IMR-90 (cell line): ENCODE measurements around the gene TRPC4AP. TPM values are rescaled to one million over a fixed set of nuclear protein-coding genes. Genes with fewer than 3 reads are reported as not detected.

Experiments
- ATAC-seq: fragments of 200-7000 bp; cut with Tn5 transposase; 2 replicates; pipeline ENCODE4 v1.9.1; 2020; ENCODE audit warnings: low read depth, mild to moderate bottlenecking, moderate library complexity
- BruUV-seq: library from RNA; stranded (reverse); fragments of 400-500 nt; replicated peaks from 2 replicates; lab custom pipeline; 2021; lab: Mats Ljungman, UMichigan
- CTCF ChIA-PET: fragments of 300-600 bp; formaldehyde crosslinking; extraction: SDS; loops from one replicate; lab custom pipeline; 2021; ENCODE audit warnings: antibody characterized with exemption; lab: Yijun Ruan, JAX
- POLR2A ChIA-PET: fragments of 300-600 bp; sonication (Branson Sonifier 250); formaldehyde crosslinking; loops from one replicate; lab custom pipeline; 2022; ENCODE audit warnings: antibody characterized with exemption; ENCODE audit not compliant: unreplicated experiment; lab: Charles Lee
- DNase-seq: peaks from one replicate; pipeline ENCODE4 v3.0.0; 2013
- H2AFZ ChIP-seq: replicated peaks from 2 replicates; pipeline ENCODE3; 2013; ENCODE audit warnings: low read length, mild to moderate bottlenecking; ENCODE audit not compliant: poor library complexity
- H2AK5ac ChIP-seq: 2 replicates; pipeline ENCODE4 v1.6.1; 2013; ENCODE audit warnings: low read depth, low read length, inconsistent platforms
- H2AK9ac ChIP-seq: replicated peaks from 2 replicates; pipeline ENCODE3; 2013; ENCODE audit warnings: mild to moderate bottlenecking, low read depth, low read length, moderate library complexity; ENCODE audit not compliant: poor library complexity
- H2BK120ac ChIP-seq: 2 replicates; pipeline ENCODE4 v1.6.1; 2013; ENCODE audit warnings: low read depth, low read length, inconsistent platforms
- H2BK15ac ChIP-seq: 3 replicates; pipeline ENCODE4 v1.6.1; 2013; ENCODE audit warnings: low read depth, low read length, inconsistent platforms
- H2BK20ac ChIP-seq: 2 replicates; pipeline ENCODE4 v1.6.1; 2013; ENCODE audit warnings: low read depth, mild to moderate bottlenecking, inconsistent platforms, low read length, moderate library complexity
- H2BK5ac ChIP-seq: 2 replicates; pipeline ENCODE4 v1.6.1; 2013; ENCODE audit warnings: mild to moderate bottlenecking, low read depth, low read length, inconsistent platforms; ENCODE audit not compliant: poor library complexity, severe bottlenecking
- H3K14ac ChIP-seq: replicated peaks from 2 replicates; pipeline ENCODE4 v1.6.1; 2013; ENCODE audit warnings: low read depth, low read length, inconsistent platforms
- H3K18ac ChIP-seq: 2 replicates; pipeline ENCODE4 v1.6.1; 2013; ENCODE audit warnings: low read depth, low read length, control low read depth
- H3K23ac ChIP-seq: 2 replicates; pipeline ENCODE4 v1.6.1; 2013; ENCODE audit warnings: low read depth, low read length, inconsistent platforms
- H3K27ac ChIP-seq: 2 replicates; pipeline ENCODE4 v1.5.1; 2013; ENCODE audit warnings: mild to moderate bottlenecking, control low read depth, low read length; ENCODE audit not compliant: insufficient read depth
- H3K27me3 ChIP-seq: 2 replicates; pipeline ENCODE4 v1.6.1; 2013; ENCODE audit warnings: low read length; ENCODE audit not compliant: control insufficient read depth, insufficient read depth
- H3K36me3 ChIP-seq: 2 replicates; pipeline ENCODE4 v1.6.1; 2013; ENCODE audit warnings: low read length, mixed read lengths; ENCODE audit not compliant: control insufficient read depth, insufficient read depth
- H3K4ac ChIP-seq: 2 replicates; pipeline ENCODE4 v1.6.1; 2013; ENCODE audit warnings: low read depth, low read length, inconsistent platforms
- H3K4me1 ChIP-seq: 2 replicates; pipeline ENCODE4 v1.6.1; 2013; ENCODE audit warnings: low read length, mixed read lengths; ENCODE audit not compliant: control insufficient read depth, insufficient read depth
- H3K4me2 ChIP-seq: 2 replicates; pipeline ENCODE4 v1.6.1; 2013; ENCODE audit warnings: low read depth, mild to moderate bottlenecking, control low read depth, low read length, moderate library complexity
- H3K4me3 ChIP-seq: 2 replicates; pipeline ENCODE4 v1.5.1; 2013; ENCODE audit warnings: low read depth, mild to moderate bottlenecking, control low read depth, low read length, moderate library complexity; ENCODE audit not compliant: insufficient read depth
- H3K56ac ChIP-seq: 2 replicates; pipeline ENCODE4 v1.6.1; 2013; ENCODE audit warnings: low read length, inconsistent platforms; ENCODE audit not compliant: insufficient read depth; ENCODE audit errors: extremely low read depth
- H3K79me1 ChIP-seq, 2 experiments: 2 replicates each; pipeline ENCODE4 v1.6.1; 2013; ENCODE audit warnings: low read length in 2 of 2, inconsistent platforms in 1 of 2, low read depth in 1 of 2
- H3K9ac ChIP-seq: 2 replicates; pipeline ENCODE4 v1.6.1; 2013; ENCODE audit warnings: low read depth, low read length, control low read depth
- H3K9me1 ChIP-seq: 2 replicates; pipeline ENCODE4 v1.6.1; 2013; ENCODE audit warnings: low read length, inconsistent platforms; ENCODE audit not compliant: insufficient read depth
- H3K9me3 ChIP-seq: 2 replicates; pipeline ENCODE4 v1.6.1; 2013; ENCODE audit warnings: low read length; ENCODE audit not compliant: control insufficient read depth, insufficient read depth
- H4K20me1 ChIP-seq: 2 replicates; pipeline ENCODE4 v1.6.1; 2013; ENCODE audit warnings: low read length, inconsistent platforms; ENCODE audit not compliant: insufficient read depth
- H4K5ac ChIP-seq: 2 replicates; pipeline ENCODE4 v1.6.1; 2013; ENCODE audit warnings: mild to moderate bottlenecking, low read depth, low read length, control low read depth
- H4K8ac ChIP-seq, 2 experiments: 2 replicates each; pipeline ENCODE4 v1.6.1; 2013; ENCODE audit warnings: low read depth in 2 of 2, low read length in 2 of 2, control low read depth in 1 of 2, inconsistent platforms in 1 of 2
- H4K91ac ChIP-seq: 2 replicates; pipeline ENCODE4 v1.6.1; 2013; ENCODE audit warnings: low read depth, low read length, inconsistent platforms; ENCODE audit not compliant: insufficient read depth
- BHLHE40 ChIP-seq: fragments of 150-350 bp; IDR thresholded peaks from 2 replicates; pipeline ENCODE4 v1.6.1; 2016; ENCODE audit warnings: mild to moderate bottlenecking, low read depth, low read length
- CEBPB ChIP-seq: IDR thresholded peaks from 2 replicates; pipeline ENCODE4 v1.6.1; 2012; ENCODE audit warnings: low read depth, low read length, improper control_type of control experiment
- CHD1 ChIP-seq: IDR thresholded peaks from 2 replicates; pipeline ENCODE4 v1.6.1; 2012; ENCODE audit warnings: low read depth, low read length, improper control_type of control experiment
- FOS ChIP-seq: fragments of 150-350 bp; IDR thresholded peaks from 2 replicates; pipeline ENCODE4 v1.6.1; 2016; ENCODE audit warnings: low read depth, low read length
- MAFK ChIP-seq: IDR thresholded peaks from 2 replicates; pipeline ENCODE4 v1.6.1; 2012; ENCODE audit warnings: low read depth, low read length, improper control_type of control experiment
- MAZ ChIP-seq: IDR thresholded peaks from 2 replicates; pipeline ENCODE4 v1.6.1; 2012; ENCODE audit warnings: low read depth, mild to moderate bottlenecking, low read length, improper control_type of control experiment, moderate library complexity, borderline replicate concordance
- MXI1 ChIP-seq: IDR thresholded peaks from 2 replicates; pipeline ENCODE4 v1.6.1; 2012; ENCODE audit warnings: low read depth, mild to moderate bottlenecking, low read length, moderate library complexity, borderline replicate concordance
- NFE2L2 ChIP-seq: fragments of 150-350 bp; IDR thresholded peaks from 2 replicates; pipeline ENCODE4 v1.6.1; 2016; ENCODE audit warnings: low read depth, mild to moderate bottlenecking, low read length
- POLR2A ChIP-seq: IDR thresholded peaks from 2 replicates; pipeline ENCODE4 v1.6.1; 2012; ENCODE audit warnings: mild to moderate bottlenecking, low read depth, low read length
- RAD21 ChIP-seq: IDR thresholded peaks from 2 replicates; pipeline ENCODE4 v1.6.1; 2012; ENCODE audit warnings: low read length, improper control_type of control experiment
- RCOR1 ChIP-seq: IDR thresholded peaks from 2 replicates; pipeline ENCODE4 v1.6.1; 2012; ENCODE audit warnings: mild to moderate bottlenecking, low read length, improper control_type of control experiment; ENCODE audit not compliant: insufficient replicate concordance
- RFX5 ChIP-seq: IDR thresholded peaks from 2 replicates; pipeline ENCODE4 v1.8.0; 2012; ENCODE audit warnings: low read depth, mild to moderate bottlenecking, low read length, moderate library complexity
- SMC3 ChIP-seq: fragments of 150-350 bp; IDR thresholded peaks from 2 replicates; pipeline ENCODE4 v1.6.1; 2016; ENCODE audit warnings: low read depth, mild to moderate bottlenecking, antibody characterized with exemption, low read length, moderate library complexity
- WGBS, 2 experiments: methylation state at CpG; one replicate each; pipeline versions ENCODE4 v1.1.5 to v1.1.7; 2013; ENCODE audit warnings: missing lambda C conversion rate in 2 of 2; ENCODE audit not compliant: insufficient read length in 1 of 2; ENCODE audit errors: extremely low coverage in 2 of 2; 5-methylcytosine and 5-hydroxymethylcytosine counted together
- dilution Hi-C: fragments of 300-500 bp; cut with HindIII; formaldehyde crosslinking; loops from one replicate; pipeline ENCODE4 v1.14.3; 2018; ENCODE audit warnings: low sequenced_read_pairs; ENCODE audit not compliant: unreplicated experiment
- in situ Hi-C: fragments of 300-500 bp; cut with MboI; formaldehyde crosslinking; loops from 3 replicates; pipeline ENCODE4 v1.14.3; 2019; ENCODE audit warnings: low sequenced_read_pairs, inconsistent platforms, mixed read lengths
- intact Hi-C: fragments of 100-400 bp; cut with micrococcal nuclease; formaldehyde crosslinking; loops from 2 replicates; pipeline ENCODE4 v1.10.0; 2022
- polyA plus RNA-seq, 3 experiments: library from polyadenylated mRNA; depleted of rRNA; stranded (reverse); fragments of >200 nt; gene quantifications; 2 replicates each; pipeline ENCODE4 v1.2.3, GENCODE V29; 2012; ENCODE audit warnings: low replicate concordance in 1 of 3
- total RNA-seq: library from RNA; depleted of rRNA; stranded (reverse); fragments of >200 nt; gene quantifications from 2 replicates; pipeline ENCODE4 v1.2.3, GENCODE V29; 2012
- TF ChIP-seq, protein P1 (sequence below): fragments of 150-350 bp; IDR thresholded peaks from 2 replicates; pipeline ENCODE4 v1.6.1; 2017; ENCODE audit warnings: mild to moderate bottlenecking, antibody characterized with exemption, low read length, low read depth
- TF ChIP-seq, protein P2 (sequence below): fragments of 150-350 bp; IDR thresholded peaks from 2 replicates; pipeline ENCODE4 v1.6.1; 2016; ENCODE audit warnings: low read depth, mild to moderate bottlenecking, low read length, moderate library complexity, borderline replicate concordance
- TF ChIP-seq, protein P3 (sequence below): conservative IDR thresholded peaks from 2 replicates; pipeline ENCODE4 v1.5.1; 2012; ENCODE audit warnings: mild to moderate bottlenecking, low read depth, low read length, improper control_type of control experiment

The TRPC4AP gene
- total and polyA plus RNA-seq, 2 of the 4 experiments (the other 2 are of a cell fraction), result 41.0 to 81.0 TPM

DNA sequence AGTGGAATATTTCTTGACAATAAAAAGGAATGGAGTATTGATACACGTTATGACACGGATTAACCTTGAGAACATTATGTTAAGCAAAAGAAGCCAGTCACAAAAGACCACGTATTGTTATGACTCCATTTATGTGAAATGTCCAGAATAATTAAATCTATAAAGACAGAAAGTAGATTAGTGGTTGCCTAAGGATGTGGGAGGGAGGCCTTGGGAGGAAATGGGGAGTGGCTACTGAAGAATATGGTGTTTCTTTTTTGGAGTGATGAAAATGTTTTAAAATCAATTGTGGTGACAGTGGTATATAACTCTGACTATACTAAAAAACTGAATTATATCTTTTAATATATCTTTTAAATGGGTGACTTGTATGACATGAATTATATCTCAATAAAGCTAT lies 30.1 kb downstream of the TRPC4AP start:
- no peak overlapping the region for H2BK5ac ChIP-seq
- H3K18ac ChIP-seq, result no peak overlapping the region
- peaks cover 13% of the 10 kb centered on the region for H3K9me1 ChIP-seq
- no peak overlapping the region for H3K23ac ChIP-seq
- no peak overlapping the region for H2AFZ ChIP-seq
- H3K56ac ChIP-seq, result no peak overlapping the region
- ChIA-PET CTCF (interaction anchor here (0.6 kb wide), 1 partner anchor 160 kb away, joined by 3 read pairs; no protein-coding TSS in a partner anchor), POLR2A (no interaction called here)
- H3K4me2 ChIP-seq, result no peak overlapping the region
- H2AK5ac ChIP-seq, result no peak overlapping the region
- ATAC-seq (no peak), DNase-seq (no peak)
- H4K5ac ChIP-seq, result no peak overlapping the region
- no peak overlapping the region for H3K27ac ChIP-seq
- H3K4me3 ChIP-seq, result no peak overlapping the region
- no peak overlapping the region for H2BK120ac ChIP-seq
- BruUV-seq, result no TSS peak
- WGBS, 2 experiments, result no CpG with 5 or more reads among the region's 3 CpGs
- no peak overlapping the region for H3K14ac ChIP-seq
- intact Hi-C loops, result no loop called here
- peaks cover 84% of the 10 kb centered on the region for H4K20me1 ChIP-seq
- H3K79me1 ChIP-seq, result peaks cover 22 to 73% of the 10 kb centered on the region in 2 experiments
- no peak for TF ChIP-seq SMC3
- no peak for TF ChIP-seq CHD1
- no peak for TF ChIP-seq NFE2L2
- TF ChIP-seq RAD21, result no peak
- TF ChIP-seq, protein P1, sequence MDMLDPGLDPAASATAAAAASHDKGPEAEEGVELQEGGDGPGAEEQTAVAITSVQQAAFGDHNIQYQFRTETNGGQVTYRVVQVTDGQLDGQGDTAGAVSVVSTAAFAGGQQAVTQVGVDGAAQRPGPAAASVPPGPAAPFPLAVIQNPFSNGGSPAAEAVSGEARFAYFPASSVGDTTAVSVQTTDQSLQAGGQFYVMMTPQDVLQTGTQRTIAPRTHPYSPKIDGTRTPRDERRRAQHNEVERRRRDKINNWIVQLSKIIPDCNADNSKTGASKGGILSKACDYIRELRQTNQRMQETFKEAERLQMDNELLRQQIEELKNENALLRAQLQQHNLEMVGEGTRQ, result no peak
- TF ChIP-seq MXI1, result no peak
- TF ChIP-seq MAFK, result no peak
- no peak for TF ChIP-seq CEBPB
- TF ChIP-seq MAZ, result no peak
- no peak for TF ChIP-seq BHLHE40
- TF ChIP-seq, protein P2, sequence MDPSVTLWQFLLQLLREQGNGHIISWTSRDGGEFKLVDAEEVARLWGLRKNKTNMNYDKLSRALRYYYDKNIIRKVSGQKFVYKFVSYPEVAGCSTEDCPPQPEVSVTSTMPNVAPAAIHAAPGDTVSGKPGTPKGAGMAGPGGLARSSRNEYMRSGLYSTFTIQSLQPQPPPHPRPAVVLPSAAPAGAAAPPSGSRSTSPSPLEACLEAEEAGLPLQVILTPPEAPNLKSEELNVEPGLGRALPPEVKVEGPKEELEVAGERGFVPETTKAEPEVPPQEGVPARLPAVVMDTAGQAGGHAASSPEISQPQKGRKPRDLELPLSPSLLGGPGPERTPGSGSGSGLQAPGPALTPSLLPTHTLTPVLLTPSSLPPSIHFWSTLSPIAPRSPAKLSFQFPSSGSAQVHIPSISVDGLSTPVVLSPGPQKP, result no peak
- TF ChIP-seq RCOR1, result no peak
- TF ChIP-seq RFX5, result no peak
- TF ChIP-seq POLR2A, result no peak
- TF ChIP-seq FOS, result no peak
- TF ChIP-seq, protein P3, sequence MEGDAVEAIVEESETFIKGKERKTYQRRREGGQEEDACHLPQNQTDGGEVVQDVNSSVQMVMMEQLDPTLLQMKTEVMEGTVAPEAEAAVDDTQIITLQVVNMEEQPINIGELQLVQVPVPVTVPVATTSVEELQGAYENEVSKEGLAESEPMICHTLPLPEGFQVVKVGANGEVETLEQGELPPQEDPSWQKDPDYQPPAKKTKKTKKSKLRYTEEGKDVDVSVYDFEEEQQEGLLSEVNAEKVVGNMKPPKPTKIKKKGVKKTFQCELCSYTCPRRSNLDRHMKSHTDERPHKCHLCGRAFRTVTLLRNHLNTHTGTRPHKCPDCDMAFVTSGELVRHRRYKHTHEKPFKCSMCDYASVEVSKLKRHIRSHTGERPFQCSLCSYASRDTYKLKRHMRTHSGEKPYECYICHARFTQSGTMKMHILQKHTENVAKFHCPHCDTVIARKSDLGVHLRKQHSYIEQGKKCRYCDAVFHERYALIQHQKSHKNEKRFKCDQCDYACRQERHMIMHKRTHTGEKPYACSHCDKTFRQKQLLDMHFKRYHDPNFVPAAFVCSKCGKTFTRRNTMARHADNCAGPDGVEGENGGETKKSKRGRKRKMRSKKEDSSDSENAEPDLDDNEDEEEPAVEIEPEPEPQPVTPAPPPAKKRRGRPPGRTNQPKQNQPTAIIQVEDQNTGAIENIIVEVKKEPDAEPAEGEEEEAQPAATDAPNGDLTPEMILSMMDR, result no peak
- H3K9ac ChIP-seq, result no peak overlapping the region
- no peak overlapping the region for H4K8ac ChIP-seq
- peaks cover 8% of the 10 kb centered on the region for H3K36me3 ChIP-seq
- peaks cover 18% of the 10 kb centered on the region for H3K4me1 ChIP-seq
- no peak overlapping the region for H2AK9ac ChIP-seq
- no peak overlapping the region for H3K4ac ChIP-seq
- no peak overlapping the region for H2BK20ac ChIP-seq
- dilution Hi-C loops, result no loop called here
- no peaks in the 10 kb centered on the region for H3K9me3 ChIP-seq
- no peak overlapping the region for H4K91ac ChIP-seq
- H2BK15ac ChIP-seq, result no peak overlapping the region
- in situ Hi-C loops, result no loop called here
- H3K27me3 ChIP-seq, result no peaks in the 10 kb centered on the region
